ENCODE data around the gene FAM216A.
"Not testable (repeated sequence)": the region's sequence is repeated elsewhere in the genome, so short reads cannot be mapped to it uniquely, and the experiment has no call there.

FAM216A gene

DNA sequence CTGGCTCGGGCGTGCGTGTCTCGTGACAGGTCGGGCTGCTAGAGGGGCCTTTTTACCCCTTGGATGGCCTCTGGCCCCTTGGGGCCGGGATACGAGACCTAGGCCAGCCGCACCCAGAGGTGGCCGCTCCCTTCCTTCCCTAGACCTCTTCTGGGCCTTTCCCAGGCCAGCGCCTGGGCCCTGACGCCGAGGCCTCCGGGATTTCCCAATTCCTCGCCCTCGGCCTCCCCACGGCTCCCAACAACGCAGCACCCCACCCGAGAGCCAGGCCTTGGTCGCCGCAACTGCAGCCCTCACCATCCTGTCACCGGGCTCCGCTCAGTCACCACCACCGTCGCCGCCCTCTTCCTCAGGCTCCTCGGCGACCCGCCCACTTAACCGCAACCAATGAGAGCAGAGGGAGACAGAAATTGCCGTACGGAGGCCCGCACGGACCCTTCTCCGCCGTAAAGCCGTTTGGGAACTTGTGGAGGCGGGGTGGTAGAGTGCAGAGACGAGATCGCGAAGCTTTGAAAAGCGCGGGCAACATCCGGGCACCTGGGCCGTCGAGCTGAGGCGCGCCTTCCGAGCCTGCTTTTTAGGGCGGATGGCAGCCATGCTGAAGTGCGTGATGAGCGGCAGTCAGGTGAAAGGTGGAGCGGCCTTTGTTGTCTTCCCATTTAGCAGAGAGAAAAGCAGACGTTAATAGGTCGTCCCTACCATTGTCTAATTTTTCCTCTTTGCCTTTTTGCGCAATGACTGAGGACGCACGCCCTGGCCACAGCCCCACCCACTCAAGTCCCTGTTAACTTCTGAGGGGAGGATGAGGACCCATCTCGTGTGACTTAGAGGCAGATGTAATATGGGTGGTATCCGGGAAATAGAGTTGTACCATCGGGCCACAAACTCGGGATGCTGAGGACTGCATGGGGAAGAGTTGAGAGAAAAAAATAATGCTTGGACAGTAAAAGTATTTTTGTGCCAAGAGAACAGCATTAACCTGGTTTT, 33.4 kb downstream of the FAM216A start, which contains the start of the genes RAD9B and VPS29:
TSS of gene RAD9B (plus strand) at position 580 of the 987 bp plus-strand sequence. CDS start at position 587, 7 bp downstream.
TSS of gene VPS29 (minus strand) at position 360 of the 987 bp plus-strand sequence. CDS start at position 300, 60 bp downstream.
- peak; percentile 96 to 98 for DNase-seq

DNA sequence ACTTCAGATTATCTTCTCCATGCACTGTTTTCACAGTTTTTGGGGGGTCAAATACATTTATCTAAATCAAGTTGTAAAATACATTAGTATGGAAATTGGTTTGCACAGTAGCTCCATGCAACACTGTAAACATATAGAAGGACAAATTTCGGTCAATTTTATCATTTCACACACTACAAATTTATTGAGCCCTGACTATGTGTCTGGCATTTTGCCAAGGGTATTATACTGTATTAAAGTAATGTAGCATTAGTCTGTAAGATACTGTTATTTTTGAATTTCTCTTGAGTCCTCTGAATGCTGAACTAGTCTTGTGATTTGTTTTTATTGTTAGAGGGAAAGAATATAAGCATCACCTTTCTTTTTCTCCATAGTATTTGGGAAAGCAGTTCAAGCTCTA, 34.8 kb downstream of the FAM216A start:
- DNase-seq: no peak

DNA sequence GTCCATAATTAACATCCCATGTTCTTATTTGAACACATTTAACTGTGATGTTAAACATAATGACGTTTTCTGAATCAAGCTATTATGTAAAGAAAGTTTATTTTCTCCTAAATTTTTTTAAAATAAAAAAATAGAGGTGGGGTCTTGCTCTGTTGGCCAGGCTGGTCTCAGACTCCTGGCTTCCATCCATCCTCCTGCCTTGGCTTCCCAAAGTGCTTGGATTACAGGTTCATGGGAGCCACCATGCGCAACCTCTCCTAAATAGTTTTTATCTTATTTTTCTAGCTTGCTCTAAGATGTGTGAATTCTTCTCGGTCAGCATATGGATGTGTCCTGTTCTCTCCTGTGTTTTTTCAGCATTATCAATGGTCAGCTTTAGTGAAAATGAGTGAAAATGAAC, 36.7 kb downstream of the FAM216A start:
- DNase-seq: no peak

DNA sequence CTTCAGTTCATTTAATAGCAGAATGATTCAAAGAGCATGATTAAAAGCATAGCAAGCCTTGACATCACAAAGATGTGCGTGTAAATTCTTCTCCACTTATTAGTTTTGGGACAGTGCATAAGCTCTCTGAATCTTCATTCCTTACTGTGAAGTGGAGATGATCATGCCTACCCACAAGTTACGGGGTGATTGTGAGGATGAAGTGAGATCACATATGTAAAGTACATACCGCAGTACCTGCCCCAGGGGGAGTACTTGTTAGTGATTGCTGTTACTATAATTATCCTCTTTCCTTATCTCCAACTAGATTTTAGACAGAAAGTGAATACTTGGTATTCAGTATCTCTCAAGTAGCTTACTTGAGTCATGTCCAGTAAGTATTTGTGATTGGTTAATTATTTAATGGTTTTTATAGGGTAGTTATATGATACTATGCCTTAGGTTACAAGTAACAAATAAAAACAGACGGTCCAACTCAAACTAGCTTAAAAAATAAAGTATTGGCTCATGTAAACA, 39.5 kb downstream of the FAM216A start:
- no peak for DNase-seq

DNA sequence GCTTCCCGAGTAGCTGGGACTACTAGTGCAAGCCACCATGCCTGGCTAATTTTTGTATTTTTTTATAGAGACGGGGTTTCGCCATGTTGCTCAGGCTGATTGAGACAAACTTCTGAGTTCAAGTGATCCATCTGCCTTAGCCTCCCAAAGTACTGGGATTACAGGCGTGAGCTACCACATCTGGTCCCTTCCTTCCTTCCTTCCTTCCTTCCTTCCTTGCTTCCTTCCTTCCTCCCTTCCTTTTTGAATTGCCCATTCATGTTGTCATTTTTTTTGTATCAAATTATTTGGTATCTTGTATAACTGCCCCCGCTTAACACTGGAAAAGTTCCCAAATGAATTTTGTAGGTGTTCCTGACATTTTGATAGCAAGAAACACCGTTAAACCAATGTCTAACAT, 45.2 kb downstream of the FAM216A start:
- no peak for DNase-seq

DNA sequence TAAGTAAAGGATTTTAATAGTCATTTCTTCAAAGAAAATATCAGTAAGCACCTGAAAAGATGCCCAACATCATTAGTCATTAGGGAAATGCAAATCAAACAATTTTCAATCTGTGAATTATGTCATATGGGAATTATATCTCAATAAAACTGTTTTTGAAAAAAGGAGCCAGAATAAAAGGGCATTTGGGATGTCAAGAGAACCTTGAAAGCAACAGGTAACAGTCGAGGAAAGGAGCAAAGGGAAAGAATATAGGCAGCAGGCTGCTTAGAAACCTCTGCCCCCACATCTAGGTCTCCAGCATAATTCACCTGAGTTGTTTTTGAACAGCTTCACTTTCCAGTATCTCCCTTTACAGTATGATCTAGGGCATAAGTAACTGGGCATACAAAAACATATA, 45.7 kb downstream of the FAM216A start:
- no peak for DNase-seq

DNA sequence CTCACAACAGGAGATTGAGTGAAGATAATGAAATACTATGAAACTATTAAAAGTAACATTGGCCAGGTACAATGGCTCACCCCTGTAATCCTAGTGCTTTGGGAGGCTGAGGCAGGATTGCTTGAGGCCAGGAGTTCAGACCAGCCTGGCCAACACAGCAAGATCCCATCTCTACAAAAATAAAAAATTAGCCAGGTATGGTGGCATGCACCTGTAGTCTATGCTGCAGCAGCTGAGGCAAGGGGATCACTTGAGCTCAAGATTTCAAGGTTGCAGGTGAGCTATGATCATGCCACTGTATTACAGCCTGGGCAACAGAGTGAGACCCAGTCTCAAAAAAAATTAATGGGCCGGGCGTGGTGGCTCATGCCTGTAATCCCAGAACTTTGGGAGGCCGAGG, 48.4 kb downstream of the FAM216A start:
- no peak for DNase-seq

DNA sequence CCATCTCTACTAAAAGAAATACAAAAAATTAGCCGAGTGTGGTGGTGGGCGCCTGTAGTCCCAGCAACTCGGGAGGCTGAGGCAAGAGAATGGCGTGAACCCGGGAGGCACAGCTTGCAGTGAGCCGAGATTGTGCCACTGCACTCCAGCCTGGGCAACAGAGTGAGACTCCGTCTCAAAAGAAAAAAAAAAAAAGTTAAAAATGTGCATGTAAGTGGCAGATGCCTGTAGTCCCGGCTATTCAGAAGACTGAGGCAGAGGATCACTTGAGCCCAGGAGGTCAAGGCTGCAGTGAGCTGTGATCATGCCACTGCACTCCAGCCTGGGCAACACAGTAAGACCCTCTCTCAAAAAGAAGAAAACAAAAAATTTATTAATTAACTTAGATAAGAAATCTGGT, 49.4 kb downstream of the FAM216A start:
- not testable (repeated sequence) for DNase-seq

DNA sequence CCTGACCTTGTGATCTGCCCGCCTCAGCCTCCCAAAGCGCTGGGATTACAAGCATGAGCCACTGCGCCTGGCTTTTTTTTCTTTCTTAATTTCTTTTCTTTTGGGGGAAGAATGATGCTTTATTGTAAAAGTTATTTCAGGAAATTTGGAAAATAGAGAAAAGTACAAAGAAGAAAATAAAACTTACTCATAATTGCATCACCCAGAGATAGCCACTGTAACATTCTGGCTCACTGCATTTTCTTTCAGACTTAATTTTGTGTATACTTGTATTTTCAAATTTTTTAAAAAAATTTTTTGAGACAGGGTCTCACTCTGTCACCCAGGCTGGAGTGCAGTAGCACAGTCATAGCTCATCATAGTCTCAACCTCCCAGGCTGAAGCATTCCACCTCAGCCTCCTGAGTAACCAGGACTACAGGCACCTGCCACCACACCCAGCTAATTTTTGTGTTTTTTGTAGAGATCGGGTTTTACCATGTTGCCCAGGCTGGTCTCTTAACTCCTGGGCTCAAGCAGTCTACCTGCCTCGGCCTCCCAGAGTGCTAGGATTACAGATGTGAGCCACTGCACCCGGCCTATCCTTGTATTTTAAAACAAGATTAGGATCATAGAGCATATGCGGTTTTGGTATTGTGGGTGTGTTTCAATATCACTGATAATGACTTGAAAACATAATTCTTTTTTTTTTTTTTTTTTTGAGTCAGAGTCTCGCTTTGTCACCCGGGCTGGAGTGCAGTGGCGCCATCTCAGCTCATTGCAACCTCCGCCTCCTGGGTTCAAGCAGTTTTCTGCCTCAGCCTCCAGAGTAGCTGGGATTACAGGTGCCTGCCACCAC, 52.4 kb downstream of the FAM216A start:
- not testable (repeated sequence) for DNase-seq

DNA sequence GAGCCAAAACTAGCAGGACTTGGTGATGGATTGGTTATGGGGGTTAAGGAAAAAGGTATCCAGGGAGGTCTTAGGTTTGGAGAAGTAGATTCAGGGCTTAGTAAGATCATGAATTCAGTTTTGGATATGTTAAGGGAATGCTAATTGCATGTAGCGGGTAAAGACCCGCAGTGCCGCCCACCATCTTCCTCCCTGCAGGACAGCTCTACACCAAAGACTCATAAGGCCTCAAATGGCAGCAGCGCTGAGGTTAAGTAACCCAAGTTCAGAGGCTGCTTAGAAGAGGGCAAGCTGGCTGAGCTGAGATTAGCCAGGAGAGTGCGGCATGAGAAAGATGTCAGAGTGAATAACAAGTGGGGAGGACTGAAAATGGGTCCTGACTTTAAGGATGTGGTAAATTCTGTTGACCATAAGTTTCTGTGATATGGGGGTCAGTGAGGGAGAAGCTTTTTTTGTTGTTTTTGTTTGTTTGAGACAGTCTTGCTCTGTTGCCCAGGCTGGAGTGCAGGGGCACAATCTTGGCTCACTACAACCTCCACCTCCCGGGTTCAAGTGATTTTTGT, 59.7 kb downstream of the FAM216A start:
- no peak for DNase-seq

DNA sequence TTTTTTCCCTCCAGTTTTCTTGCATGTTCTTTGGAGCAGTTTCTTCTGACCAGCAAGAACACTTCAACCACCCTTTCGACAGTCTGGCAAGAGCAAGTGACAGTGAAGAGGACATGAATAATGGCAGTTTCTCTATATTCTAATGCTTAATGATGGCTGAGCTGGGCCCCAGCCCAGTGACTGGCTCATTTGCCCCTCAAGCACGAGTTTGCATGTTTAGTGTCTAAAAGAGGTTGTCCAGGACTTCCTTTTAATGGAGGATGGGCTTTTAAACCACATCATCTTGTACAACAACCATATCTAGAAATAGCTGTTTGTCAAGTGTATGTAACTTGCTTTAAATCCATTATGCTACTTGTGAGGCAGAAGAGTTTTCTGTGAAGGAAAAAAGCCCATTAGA, 61.9 kb downstream of the FAM216A start:
- no peak for DNase-seq

DNA sequence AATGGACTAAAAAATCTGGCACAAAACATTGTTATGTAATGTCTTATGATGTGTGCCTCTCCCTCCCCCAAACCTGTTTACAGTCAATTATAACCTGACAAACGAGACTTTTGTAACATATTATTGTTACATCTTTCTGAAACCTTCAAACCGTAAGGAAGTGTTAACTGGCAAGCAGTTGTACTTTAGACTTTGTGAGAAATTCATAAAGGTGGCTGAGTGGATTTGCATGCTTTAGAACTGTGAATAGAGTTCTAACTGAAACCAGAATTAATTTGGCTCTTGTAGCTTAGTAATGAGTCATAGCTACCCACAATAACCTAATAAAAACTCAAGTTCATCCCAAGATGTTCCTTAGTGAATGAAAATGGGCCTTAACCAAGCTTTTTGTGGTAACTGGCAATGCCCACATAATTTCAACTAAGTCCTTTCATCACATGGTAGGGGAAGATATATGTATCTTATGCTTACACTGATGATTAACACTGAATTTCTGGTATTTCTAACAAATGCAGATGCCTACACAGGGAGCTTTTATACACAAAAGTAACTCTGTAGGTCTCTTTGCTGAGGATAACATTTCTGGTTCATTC, 63.2 kb downstream of the FAM216A start:
- no peak for DNase-seq

DNA sequence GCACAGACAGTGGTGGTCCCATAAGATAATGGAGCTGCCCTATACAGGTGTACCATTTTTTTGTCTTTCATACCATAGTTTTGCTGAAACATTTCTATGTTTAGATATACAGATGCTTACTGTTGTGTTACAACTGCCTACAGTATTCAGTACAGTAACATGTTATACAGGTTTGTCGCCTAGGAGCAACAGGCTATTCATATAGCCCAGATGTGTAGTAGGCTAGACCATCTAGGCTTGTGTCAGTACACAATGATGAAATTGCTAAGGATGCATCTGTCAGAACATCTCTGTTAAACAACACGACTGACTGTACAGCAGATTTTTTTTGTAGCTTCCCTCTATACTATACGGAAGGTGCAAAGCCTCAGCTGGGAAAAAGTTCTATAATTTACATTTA, 64.0 kb downstream of the FAM216A start:
- no peak for DNase-seq

DNA sequence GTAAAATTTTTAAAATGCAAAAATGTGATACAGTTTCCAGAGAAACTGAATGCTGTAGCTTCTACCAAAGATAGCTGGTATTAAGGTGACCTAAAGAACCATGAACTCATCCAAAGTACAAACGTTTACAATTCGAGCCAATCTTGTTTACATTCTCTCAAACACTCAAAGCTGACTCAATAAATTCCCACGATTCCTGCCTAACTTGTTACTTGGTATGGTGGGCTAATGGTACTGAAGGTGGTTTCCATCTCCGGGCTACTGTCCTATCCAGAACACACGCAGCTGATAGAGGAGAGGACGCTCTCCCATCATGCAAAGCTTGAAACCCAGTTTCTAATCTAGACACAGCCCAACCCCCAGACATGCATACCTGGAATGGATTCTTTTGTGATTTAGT, 65.0 kb downstream of the FAM216A start:
- no peak for DNase-seq

DNA sequence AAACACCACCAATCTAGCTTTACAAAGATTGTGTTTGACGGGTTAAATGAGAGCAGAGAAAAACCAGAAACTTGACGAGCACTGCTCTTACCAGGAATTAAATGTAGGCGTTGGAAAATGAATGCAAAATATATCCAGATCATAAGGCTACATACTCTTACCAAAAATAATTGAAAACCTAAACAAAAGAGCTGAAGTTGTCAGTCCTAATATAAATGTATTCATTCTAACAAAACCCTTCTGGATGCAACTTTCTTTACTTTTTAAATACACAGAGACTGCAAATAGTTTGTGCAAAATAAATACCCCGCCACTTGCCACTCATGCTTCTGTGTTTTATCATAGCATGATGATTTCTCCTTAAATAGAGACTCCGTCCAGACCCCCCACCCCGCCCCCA, 66.2 kb downstream of the FAM216A start:
- DNase-seq: no peak

DNA sequence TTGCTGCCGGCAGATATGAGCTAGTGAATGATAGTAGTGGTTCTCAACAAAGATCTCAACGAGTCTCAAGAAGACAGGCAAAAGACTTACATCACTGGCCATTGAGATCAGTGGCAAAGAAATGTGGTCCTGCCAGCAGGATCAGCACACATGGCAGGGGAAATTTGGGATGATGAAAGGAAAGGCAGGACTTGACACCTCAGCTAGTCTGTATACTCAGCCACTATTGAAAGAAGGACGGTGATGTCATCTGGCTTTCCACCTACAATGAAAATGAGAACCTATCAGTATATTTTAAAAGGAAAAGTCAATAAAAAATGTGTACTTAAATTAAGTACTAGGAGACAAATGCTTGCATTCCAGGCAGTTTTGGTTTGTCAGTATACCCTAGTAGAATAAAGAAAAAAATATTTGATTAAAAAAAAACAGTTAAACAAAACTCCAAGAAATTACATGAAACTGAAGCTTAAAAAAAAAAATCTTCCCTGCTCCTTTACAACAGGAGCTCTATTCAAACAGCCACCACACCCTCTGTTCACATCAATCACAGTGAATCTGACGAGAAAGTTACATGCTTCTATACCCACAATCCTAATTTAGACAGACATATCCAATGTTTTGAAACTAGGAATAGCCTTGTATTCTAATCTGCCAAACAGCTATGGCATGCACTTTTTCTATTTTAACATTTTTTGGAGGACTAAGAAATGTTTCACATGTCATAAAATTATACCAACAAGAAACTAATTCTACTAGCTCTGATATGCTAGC, 68.4 kb downstream of the FAM216A start:
- DNase-seq: no peak

DNA sequence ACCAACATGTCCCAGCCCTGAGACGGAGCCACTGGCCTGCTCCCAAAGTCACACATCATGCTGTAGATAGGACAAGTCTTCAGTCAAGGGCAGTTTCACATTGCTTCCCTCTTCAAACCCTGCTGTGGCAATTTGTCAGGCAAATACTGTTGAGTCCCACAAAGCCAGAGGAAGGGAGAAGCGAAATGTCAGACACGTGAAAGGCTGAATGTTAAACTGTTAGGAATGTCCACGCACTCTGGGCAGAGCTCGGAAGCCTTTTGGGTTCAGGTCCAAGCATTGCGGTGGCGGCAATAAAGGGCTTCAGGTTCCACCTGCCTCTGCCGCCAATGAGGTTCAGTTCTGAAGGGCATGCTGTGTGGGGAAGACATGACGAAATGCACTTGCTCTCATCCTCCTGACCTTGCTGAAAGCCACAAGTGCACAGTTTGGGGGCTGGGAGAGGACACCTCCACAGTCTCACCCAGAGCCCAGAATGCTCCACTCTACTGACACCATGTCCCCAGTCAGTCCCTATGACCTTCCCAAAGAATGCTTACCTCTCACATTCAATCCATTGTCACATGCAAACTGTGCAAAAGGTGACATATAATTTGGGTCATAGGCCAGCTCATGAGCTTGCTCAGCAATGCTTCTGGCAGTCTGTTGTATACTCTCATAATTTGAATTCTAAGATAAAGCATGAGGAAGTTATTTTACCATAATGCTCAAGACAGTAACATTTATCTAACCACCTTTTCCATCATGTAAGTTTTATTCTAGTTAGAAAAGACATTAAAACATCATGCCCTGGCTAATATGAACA, 69.2 kb downstream of the FAM216A start:
- no peak for DNase-seq

DNA sequence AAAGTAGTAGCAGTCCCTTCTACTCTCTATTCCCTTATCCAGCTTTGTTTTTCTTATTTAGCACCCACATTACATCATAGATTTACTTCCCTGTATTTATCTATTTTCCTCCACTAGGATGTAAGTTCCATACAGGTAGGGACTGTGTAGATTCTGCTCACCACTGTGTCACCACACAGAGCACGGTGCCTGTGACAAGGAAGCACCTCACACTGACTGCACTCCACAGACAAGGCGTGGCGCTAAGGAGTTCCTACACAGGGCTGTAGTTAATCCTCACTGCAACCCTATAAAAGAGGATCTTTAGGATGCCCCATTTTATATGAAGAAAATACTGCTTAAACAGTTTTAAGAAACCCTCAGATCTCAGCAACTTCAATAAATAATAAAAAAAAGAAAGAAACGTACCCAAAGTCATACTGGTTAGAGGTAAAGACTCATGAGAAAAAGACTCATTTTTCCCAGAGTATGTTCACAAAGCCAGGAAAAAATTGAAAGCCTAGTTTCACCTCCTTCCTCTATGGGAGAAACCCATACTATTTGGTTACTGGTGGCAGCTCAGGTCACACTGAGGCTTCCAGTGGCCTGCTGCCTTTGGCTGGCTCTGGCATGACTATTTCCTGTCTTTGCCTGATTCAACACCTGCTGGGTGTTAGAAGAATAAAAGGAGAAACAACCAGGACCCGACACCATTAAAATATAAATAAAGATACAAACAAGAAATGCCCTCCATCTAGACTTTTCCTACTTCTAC, 70.4 kb downstream of the FAM216A start:
- DNase-seq: no peak
